IMR-90 (cell line): ENCODE data around the gene CCDC50. TPM values are rescaled to one million over a fixed set of nuclear protein-coding genes. Genes with fewer than 3 reads are reported as not detected.

Experiments used
- ATAC-seq: fragments of 200-7000 bp; cut with Tn5 transposase; 2 replicates; pipeline ENCODE4 v1.9.1; 2020; ENCODE audit warnings: low read depth, mild to moderate bottlenecking, moderate library complexity
- BruUV-seq: library from RNA; stranded (reverse); fragments of 400-500 nt; replicated peaks from 2 replicates; lab custom pipeline; 2021; lab: Mats Ljungman, UMichigan
- CTCF ChIA-PET: fragments of 300-600 bp; formaldehyde crosslinking; extraction: SDS; loops from one replicate; lab custom pipeline; 2021; ENCODE audit warnings: antibody characterized with exemption; lab: Yijun Ruan, JAX
- POLR2A ChIA-PET: fragments of 300-600 bp; sonication (Branson Sonifier 250); formaldehyde crosslinking; loops from one replicate; lab custom pipeline; 2022; ENCODE audit warnings: antibody characterized with exemption; ENCODE audit not compliant: unreplicated experiment; lab: Charles Lee
- DNase-seq: peaks from one replicate; pipeline ENCODE4 v3.0.0; 2013
- H2AFZ ChIP-seq: replicated peaks from 2 replicates; pipeline ENCODE3; 2013; ENCODE audit warnings: low read length, mild to moderate bottlenecking; ENCODE audit not compliant: poor library complexity
- H2AK5ac ChIP-seq: 2 replicates; pipeline ENCODE4 v1.6.1; 2013; ENCODE audit warnings: low read depth, low read length, inconsistent platforms
- H2AK9ac ChIP-seq: replicated peaks from 2 replicates; pipeline ENCODE3; 2013; ENCODE audit warnings: mild to moderate bottlenecking, low read depth, low read length, moderate library complexity; ENCODE audit not compliant: poor library complexity
- H2BK120ac ChIP-seq: 2 replicates; pipeline ENCODE4 v1.6.1; 2013; ENCODE audit warnings: low read depth, low read length, inconsistent platforms
- H2BK15ac ChIP-seq: 3 replicates; pipeline ENCODE4 v1.6.1; 2013; ENCODE audit warnings: low read depth, low read length, inconsistent platforms
- H2BK20ac ChIP-seq: 2 replicates; pipeline ENCODE4 v1.6.1; 2013; ENCODE audit warnings: low read depth, mild to moderate bottlenecking, inconsistent platforms, low read length, moderate library complexity
- H2BK5ac ChIP-seq: 2 replicates; pipeline ENCODE4 v1.6.1; 2013; ENCODE audit warnings: mild to moderate bottlenecking, low read depth, low read length, inconsistent platforms; ENCODE audit not compliant: poor library complexity, severe bottlenecking
- H3K14ac ChIP-seq: replicated peaks from 2 replicates; pipeline ENCODE4 v1.6.1; 2013; ENCODE audit warnings: low read depth, low read length, inconsistent platforms
- H3K18ac ChIP-seq: 2 replicates; pipeline ENCODE4 v1.6.1; 2013; ENCODE audit warnings: low read depth, low read length, control low read depth
- H3K23ac ChIP-seq: 2 replicates; pipeline ENCODE4 v1.6.1; 2013; ENCODE audit warnings: low read depth, low read length, inconsistent platforms
- H3K27ac ChIP-seq: 2 replicates; pipeline ENCODE4 v1.5.1; 2013; ENCODE audit warnings: mild to moderate bottlenecking, control low read depth, low read length; ENCODE audit not compliant: insufficient read depth
- H3K27me3 ChIP-seq: 2 replicates; pipeline ENCODE4 v1.6.1; 2013; ENCODE audit warnings: low read length; ENCODE audit not compliant: control insufficient read depth, insufficient read depth
- H3K36me3 ChIP-seq: 2 replicates; pipeline ENCODE4 v1.6.1; 2013; ENCODE audit warnings: low read length, mixed read lengths; ENCODE audit not compliant: control insufficient read depth, insufficient read depth
- H3K4ac ChIP-seq: 2 replicates; pipeline ENCODE4 v1.6.1; 2013; ENCODE audit warnings: low read depth, low read length, inconsistent platforms
- H3K4me1 ChIP-seq: 2 replicates; pipeline ENCODE4 v1.6.1; 2013; ENCODE audit warnings: low read length, mixed read lengths; ENCODE audit not compliant: control insufficient read depth, insufficient read depth
- H3K4me2 ChIP-seq: 2 replicates; pipeline ENCODE4 v1.6.1; 2013; ENCODE audit warnings: low read depth, mild to moderate bottlenecking, control low read depth, low read length, moderate library complexity
- H3K4me3 ChIP-seq: 2 replicates; pipeline ENCODE4 v1.5.1; 2013; ENCODE audit warnings: low read depth, mild to moderate bottlenecking, control low read depth, low read length, moderate library complexity; ENCODE audit not compliant: insufficient read depth
- H3K56ac ChIP-seq: 2 replicates; pipeline ENCODE4 v1.6.1; 2013; ENCODE audit warnings: low read length, inconsistent platforms; ENCODE audit not compliant: insufficient read depth; ENCODE audit errors: extremely low read depth
- H3K79me1 ChIP-seq, 2 experiments: 2 replicates each; pipeline ENCODE4 v1.6.1; 2013; ENCODE audit warnings: low read length in 2 of 2, inconsistent platforms in 1 of 2, low read depth in 1 of 2
- H3K9ac ChIP-seq: 2 replicates; pipeline ENCODE4 v1.6.1; 2013; ENCODE audit warnings: low read depth, low read length, control low read depth
- H3K9me1 ChIP-seq: 2 replicates; pipeline ENCODE4 v1.6.1; 2013; ENCODE audit warnings: low read length, inconsistent platforms; ENCODE audit not compliant: insufficient read depth
- H3K9me3 ChIP-seq: 2 replicates; pipeline ENCODE4 v1.6.1; 2013; ENCODE audit warnings: low read length; ENCODE audit not compliant: control insufficient read depth, insufficient read depth
- H4K20me1 ChIP-seq: 2 replicates; pipeline ENCODE4 v1.6.1; 2013; ENCODE audit warnings: low read length, inconsistent platforms; ENCODE audit not compliant: insufficient read depth
- H4K5ac ChIP-seq: 2 replicates; pipeline ENCODE4 v1.6.1; 2013; ENCODE audit warnings: mild to moderate bottlenecking, low read depth, low read length, control low read depth
- H4K8ac ChIP-seq, 2 experiments: 2 replicates each; pipeline ENCODE4 v1.6.1; 2013; ENCODE audit warnings: low read depth in 2 of 2, low read length in 2 of 2, control low read depth in 1 of 2, inconsistent platforms in 1 of 2
- H4K91ac ChIP-seq: 2 replicates; pipeline ENCODE4 v1.6.1; 2013; ENCODE audit warnings: low read depth, low read length, inconsistent platforms; ENCODE audit not compliant: insufficient read depth
- CEBPB ChIP-seq: IDR thresholded peaks from 2 replicates; pipeline ENCODE4 v1.6.1; 2012; ENCODE audit warnings: low read depth, low read length, improper control_type of control experiment
- CHD1 ChIP-seq: IDR thresholded peaks from 2 replicates; pipeline ENCODE4 v1.6.1; 2012; ENCODE audit warnings: low read depth, low read length, improper control_type of control experiment
- CTCF ChIP-seq: conservative IDR thresholded peaks from 2 replicates; pipeline ENCODE4 v1.5.1; 2012; ENCODE audit warnings: mild to moderate bottlenecking, low read depth, low read length, improper control_type of control experiment
- ELK1 ChIP-seq: fragments of 150-350 bp; IDR thresholded peaks from 2 replicates; pipeline ENCODE4 v1.6.1; 2016; ENCODE audit warnings: low read depth, mild to moderate bottlenecking, low read length, moderate library complexity, borderline replicate concordance
- FOS ChIP-seq: fragments of 150-350 bp; IDR thresholded peaks from 2 replicates; pipeline ENCODE4 v1.6.1; 2016; ENCODE audit warnings: low read depth, low read length
- MAFK ChIP-seq: IDR thresholded peaks from 2 replicates; pipeline ENCODE4 v1.6.1; 2012; ENCODE audit warnings: low read depth, low read length, improper control_type of control experiment
- MAZ ChIP-seq: IDR thresholded peaks from 2 replicates; pipeline ENCODE4 v1.6.1; 2012; ENCODE audit warnings: low read depth, mild to moderate bottlenecking, low read length, improper control_type of control experiment, moderate library complexity, borderline replicate concordance
- MXI1 ChIP-seq: IDR thresholded peaks from 2 replicates; pipeline ENCODE4 v1.6.1; 2012; ENCODE audit warnings: low read depth, mild to moderate bottlenecking, low read length, moderate library complexity, borderline replicate concordance
- NFE2L2 ChIP-seq: fragments of 150-350 bp; IDR thresholded peaks from 2 replicates; pipeline ENCODE4 v1.6.1; 2016; ENCODE audit warnings: low read depth, mild to moderate bottlenecking, low read length
- POLR2A ChIP-seq: IDR thresholded peaks from 2 replicates; pipeline ENCODE4 v1.6.1; 2012; ENCODE audit warnings: mild to moderate bottlenecking, low read depth, low read length
- RAD21 ChIP-seq: IDR thresholded peaks from 2 replicates; pipeline ENCODE4 v1.6.1; 2012; ENCODE audit warnings: low read length, improper control_type of control experiment
- RCOR1 ChIP-seq: IDR thresholded peaks from 2 replicates; pipeline ENCODE4 v1.6.1; 2012; ENCODE audit warnings: mild to moderate bottlenecking, low read length, improper control_type of control experiment; ENCODE audit not compliant: insufficient replicate concordance
- RFX5 ChIP-seq: IDR thresholded peaks from 2 replicates; pipeline ENCODE4 v1.8.0; 2012; ENCODE audit warnings: low read depth, mild to moderate bottlenecking, low read length, moderate library complexity
- SMC3 ChIP-seq: fragments of 150-350 bp; IDR thresholded peaks from 2 replicates; pipeline ENCODE4 v1.6.1; 2016; ENCODE audit warnings: low read depth, mild to moderate bottlenecking, antibody characterized with exemption, low read length, moderate library complexity
- USF2 ChIP-seq: fragments of 150-350 bp; IDR thresholded peaks from 2 replicates; pipeline ENCODE4 v1.6.1; 2017; ENCODE audit warnings: mild to moderate bottlenecking, antibody characterized with exemption, low read length, low read depth
- WGBS, 2 experiments: methylation state at CpG; one replicate each; pipeline versions ENCODE4 v1.1.5 to v1.1.7; 2013; ENCODE audit warnings: missing lambda C conversion rate in 2 of 2; ENCODE audit not compliant: insufficient read length in 1 of 2; ENCODE audit errors: extremely low coverage in 2 of 2; 5-methylcytosine and 5-hydroxymethylcytosine counted together
- dilution Hi-C: fragments of 300-500 bp; cut with HindIII; formaldehyde crosslinking; loops from one replicate; pipeline ENCODE4 v1.14.3; 2018; ENCODE audit warnings: low sequenced_read_pairs; ENCODE audit not compliant: unreplicated experiment
- in situ Hi-C: fragments of 300-500 bp; cut with MboI; formaldehyde crosslinking; loops from 3 replicates; pipeline ENCODE4 v1.14.3; 2019; ENCODE audit warnings: low sequenced_read_pairs, inconsistent platforms, mixed read lengths
- intact Hi-C: fragments of 100-400 bp; cut with micrococcal nuclease; formaldehyde crosslinking; loops from 2 replicates; pipeline ENCODE4 v1.10.0; 2022
- polyA plus RNA-seq, 3 experiments: library from polyadenylated mRNA; depleted of rRNA; stranded (reverse); fragments of >200 nt; gene quantifications; 2 replicates each; pipeline ENCODE4 v1.2.3, GENCODE V29; 2012; ENCODE audit warnings: low replicate concordance in 1 of 3
- total RNA-seq: library from RNA; depleted of rRNA; stranded (reverse); fragments of >200 nt; gene quantifications from 2 replicates; pipeline ENCODE4 v1.2.3, GENCODE V29; 2012

The CCDC50 gene
- total and polyA plus RNA-seq, 2 of the 4 experiments (the other 2 are of a cell fraction) = 59.0 to 63.1 TPM

- Histone ChIP-seq H3K56ac (no peak overlapping the region), H3K36me3 (no peaks in the 10 kb centered on the region), H4K8ac (no peak overlapping the region), H2BK5ac (no peak overlapping the region), H4K91ac (no peak overlapping the region), H2AK5ac (no peak overlapping the region), H2AK9ac (no peak overlapping the region), H3K18ac (no peak overlapping the region), H4K5ac (no peak overlapping the region), H3K23ac (no peak overlapping the region), H4K20me1 (no peaks in the 10 kb centered on the region), H3K4ac (no peak overlapping the region), H3K4me2 (no peak overlapping the region), H3K4me1 (no peaks in the 10 kb centered on the region), H2BK20ac (no peak overlapping the region), H3K9me3 (no peaks in the 10 kb centered on the region), H2BK15ac (no peak overlapping the region), H2AFZ (no peak overlapping the region), H3K14ac (no peak overlapping the region), H3K4me3 (no peak overlapping the region), H2BK120ac (no peak overlapping the region), H3K9me1 (no peaks in the 10 kb centered on the region), H3K9ac (no peak overlapping the region), H3K79me1 (no peaks in the 10 kb centered on the region), H3K27me3 (no peaks in the 10 kb centered on the region), H3K27ac (no peak overlapping the region)
- no TSS peak for BruUV-seq
- DNase-seq (no peak), ATAC-seq (no peak)
- ChIA-PET CTCF (no interaction called here), POLR2A (no interaction called here)
- WGBS, 2 experiments = no CpG with 5 or more reads among the region's 4 CpGs
- intact Hi-C loops = no loop called here
- TF ChIP-seq NFE2L2 (no peak), RCOR1 (no peak), USF2 (no peak), FOS (no peak), CTCF (no peak), MAZ (no peak), SMC3 (no peak), CHD1 (no peak), RAD21 (no peak), POLR2A (no peak), CEBPB (no peak), MXI1 (no peak), ELK1 (no peak), MAFK (no peak), RFX5 (no peak)
- in situ Hi-C loops = no loop called here
- dilution Hi-C loops = no loop called here
These were observed 111.3 kb downstream of the CCDC50 start for GRCh38 chr3:191440532-191440931.
